ENCODE results near the gene FN3KRP.
"Not testable (repeated sequence)": the region's sequence is repeated elsewhere in the genome, so short reads cannot be mapped to it uniquely, and the experiment has no call there.

Gene FN3KRP

GRCh38 chr17:82744736-82745135 is 28.2 kb downstream of the FN3KRP start:
- DNase-seq (ENCODE audit: low read depth): not testable (repeated sequence)

DNA sequence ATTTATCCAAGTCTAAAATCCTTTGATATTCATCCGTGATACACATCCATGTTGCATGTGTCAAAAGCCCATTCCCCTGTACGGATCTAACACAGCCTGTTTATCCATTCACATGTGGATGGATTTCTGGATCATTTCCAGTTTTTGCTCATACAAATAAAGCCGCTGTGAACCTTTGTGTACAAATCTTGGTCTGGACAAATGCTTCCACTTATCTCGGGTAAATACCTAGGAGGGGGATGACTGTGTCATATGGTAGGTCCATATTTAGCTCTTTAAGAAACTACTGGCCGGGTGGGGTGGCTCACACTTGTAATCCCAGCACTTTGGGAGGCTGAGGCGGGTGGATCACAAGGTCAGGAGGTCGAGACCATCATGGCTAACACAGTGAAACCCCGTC is 29.0 kb downstream of the FN3KRP start:
- DNase-seq (ENCODE audit: low read depth): no peak

- DNase-seq (ENCODE audit: low read depth): no peak
Observed at GRCh38 chr17:82748756-82749155, 32.2 kb downstream of the FN3KRP start.

DNA sequence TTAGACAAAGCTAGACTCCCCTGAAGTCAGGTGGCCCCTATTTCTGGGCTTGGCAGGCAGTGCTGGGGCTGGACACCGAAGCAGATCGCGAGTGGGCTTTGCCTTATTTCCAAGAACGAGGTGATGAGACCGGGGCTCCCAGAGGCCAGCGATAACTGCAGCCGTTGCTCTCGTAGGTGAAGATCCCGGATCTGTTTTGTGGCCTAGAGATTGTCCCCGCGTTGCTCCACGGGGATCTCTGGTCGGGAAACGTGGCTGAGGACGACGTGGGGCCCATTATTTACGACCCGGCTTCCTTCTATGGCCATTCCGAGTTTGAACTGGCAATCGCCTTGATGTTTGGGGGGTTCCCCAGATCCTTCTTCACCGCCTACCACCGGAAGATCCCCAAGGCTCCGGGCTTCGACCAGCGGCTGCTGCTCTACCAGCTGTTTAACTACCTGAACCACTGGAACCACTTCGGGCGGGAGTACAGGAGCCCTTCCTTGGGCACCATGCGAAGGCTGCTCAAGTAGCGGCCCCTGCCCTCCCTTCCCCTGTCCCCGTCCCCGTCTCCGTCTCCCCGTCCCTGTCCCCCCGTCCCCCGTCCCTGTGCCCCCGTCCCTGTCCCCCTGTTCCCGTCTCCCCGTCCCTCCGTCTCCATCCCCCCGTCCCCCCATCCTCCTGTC is 33.9 kb downstream of the FN3KRP start:
- no peak for DNase-seq (ENCODE audit: low read depth)

- DNase-seq (ENCODE audit: low read depth): no peak
Observed at GRCh38 chr17:82751171-82751570, 34.7 kb downstream of the FN3KRP start.

DNA sequence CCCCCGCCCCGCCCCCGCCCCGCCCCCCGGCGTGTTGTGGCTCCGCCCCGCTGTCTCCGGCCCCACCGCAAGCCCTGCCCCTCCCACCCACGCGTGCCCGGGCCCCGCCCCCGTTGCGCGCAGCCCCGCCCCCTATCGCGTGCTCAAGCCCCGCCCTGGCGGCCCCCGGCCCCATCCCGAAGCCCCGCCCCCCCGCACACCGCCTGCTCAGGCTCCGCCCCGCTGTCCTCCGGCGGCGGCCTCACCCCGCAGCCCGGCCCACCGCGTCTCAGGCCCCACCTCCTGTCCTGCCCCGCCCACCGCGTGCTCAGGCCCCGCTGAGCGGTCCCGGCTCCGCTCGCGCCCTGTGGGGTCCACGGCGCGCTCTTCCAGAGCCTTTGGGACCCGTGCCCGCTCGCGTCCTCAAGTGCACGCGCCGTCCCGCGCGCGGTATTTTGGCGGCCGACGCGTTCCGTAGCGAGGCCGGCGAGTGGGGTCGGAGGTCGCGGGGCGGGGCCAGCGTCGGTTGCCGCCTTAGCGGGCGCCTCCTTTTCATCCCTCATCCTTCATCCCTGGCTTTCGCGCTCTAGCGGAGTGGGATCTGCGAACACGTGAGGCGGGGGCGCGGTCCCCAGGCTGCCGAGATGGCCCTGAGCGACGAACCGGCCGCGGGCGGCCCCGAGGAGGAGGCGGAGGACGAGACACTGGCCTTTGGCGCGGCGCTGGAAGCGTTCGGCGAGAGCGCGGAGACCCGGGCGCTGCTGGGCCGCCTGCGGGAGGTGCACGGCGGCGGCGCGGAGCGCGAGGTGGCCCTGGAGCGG is 35.3 kb downstream of the FN3KRP start, which contains the start of gene TBCD:
Gene TBCD, plus strand, starts transcription at position 495 of the 800 bp plus-strand sequence. Its CDS starts 129 bp downstream, at position 624.
- peak; percentile 79 for DNase-seq (ENCODE audit: low read depth)

DNA sequence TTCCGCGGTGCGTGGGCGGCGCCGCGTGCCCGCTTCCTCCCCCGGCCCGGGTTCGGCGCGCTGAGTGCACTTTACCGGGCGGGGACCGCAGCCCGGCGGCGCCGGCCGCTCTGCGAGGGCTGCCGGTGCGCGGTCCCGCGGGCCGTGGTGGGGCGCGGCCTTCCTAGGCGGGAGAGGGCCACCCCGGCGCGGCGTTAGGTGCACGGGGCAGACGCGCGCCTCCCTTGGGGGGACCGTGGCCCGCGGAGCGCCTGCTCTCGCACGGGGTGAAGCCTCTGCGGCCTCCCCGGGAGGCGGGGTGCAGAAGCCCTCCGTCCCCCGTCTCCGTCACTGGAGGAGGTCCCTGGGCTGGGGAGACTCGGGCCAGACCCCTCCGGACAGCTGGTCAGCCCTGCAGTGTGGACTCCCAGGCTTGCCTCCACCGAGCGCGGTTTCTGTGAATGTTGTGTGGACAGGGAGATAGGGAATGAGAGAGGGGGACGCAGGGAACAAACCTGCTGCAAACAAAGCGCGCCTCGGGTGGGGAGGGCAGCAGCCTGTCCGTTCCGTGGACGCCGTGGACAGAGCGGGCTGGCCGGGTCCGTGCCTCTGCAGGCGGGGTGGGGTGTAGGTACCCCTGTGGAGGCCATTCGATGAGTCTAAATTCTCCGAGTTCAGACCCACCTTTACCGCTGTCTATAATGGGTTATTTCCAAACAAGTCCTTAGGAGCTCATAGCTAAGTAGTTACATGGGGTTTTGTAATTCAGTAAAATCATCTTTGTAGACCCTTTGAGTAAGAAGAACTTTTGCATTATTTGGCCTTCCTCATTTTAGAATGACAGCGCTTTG is 36.1 kb downstream of the FN3KRP start:
- no peak for DNase-seq (ENCODE audit: low read depth)

DNA sequence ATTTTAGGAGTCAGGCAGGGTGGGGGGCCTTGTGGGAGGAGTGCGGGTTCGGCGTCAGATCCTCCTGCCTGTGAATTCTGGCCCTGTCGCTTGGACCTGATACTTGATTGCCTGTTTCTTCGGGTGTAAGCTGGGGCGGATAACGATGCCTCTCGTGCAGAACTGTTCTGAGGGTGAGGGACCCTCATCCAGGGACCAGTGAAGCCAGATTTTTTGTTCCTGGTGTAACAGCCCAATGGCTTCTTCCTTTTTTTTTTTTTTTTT is 36.6 kb downstream of the FN3KRP start:
- no peak for DNase-seq (ENCODE audit: low read depth)

DNA sequence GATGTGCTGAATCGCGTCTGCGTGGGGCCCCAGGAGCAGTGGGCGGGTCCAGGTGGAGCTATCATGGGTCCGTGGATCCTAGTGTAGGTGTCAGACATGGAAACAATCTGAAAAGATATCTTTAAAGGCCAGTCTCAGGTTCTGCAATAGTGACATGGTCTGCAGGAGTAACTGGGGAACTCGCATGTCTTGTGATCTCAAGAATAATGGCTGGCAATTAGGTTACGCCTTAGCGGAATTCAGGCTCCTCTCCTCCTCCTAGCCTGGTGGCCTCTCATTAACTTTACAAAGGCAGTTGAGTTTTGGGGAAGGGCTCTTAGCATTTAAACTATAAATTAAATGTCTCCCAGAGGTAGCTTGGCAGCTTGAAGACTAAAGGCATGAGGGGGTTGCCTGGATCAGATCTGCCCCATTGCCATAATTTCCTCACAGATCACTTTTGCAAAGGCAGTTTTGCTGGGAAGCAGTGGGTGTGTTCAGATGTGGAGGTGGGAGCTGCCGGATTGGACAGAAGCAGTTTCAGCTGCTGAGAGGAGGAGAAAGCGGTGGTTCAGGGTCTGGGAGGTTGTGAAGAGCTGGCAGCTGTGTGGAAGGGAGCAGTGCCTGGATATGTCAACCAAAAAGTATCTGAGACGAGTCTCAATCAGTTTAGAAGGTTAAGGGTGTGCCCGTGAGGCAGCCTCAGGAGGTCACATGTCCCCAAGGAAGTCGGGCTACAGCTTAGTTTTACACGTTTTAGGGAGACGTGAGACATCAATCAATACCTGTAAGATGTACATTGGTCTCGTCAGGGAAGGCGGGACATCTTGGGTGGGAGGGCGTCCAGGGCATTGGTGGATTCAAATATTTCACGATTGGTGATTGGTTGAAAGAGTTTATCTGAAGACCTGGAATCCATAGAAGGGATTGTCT is 38.0 kb downstream of the FN3KRP start:
- no peak for DNase-seq (ENCODE audit: low read depth)

DNA sequence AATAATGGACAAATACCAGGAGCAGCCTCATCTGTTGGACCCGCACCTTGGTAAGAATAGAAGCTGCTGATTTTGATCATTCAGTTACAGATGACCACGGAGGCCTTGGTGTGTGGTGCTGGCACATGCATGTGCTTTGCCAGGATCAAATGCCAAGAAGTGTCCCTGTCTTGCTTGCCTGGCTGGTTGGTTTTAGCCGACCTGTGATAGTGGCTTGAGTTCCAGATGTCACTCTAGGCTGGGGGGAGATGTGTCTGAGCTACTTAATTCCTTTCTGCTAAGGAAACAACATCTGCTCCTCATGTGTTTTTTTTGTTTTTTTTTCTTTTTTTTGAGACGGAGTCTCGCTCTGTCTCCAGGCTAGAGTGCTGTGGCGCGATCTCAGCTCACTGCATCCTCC is 39.7 kb downstream of the FN3KRP start:
- DNase-seq (ENCODE audit: low read depth): no peak

DNA sequence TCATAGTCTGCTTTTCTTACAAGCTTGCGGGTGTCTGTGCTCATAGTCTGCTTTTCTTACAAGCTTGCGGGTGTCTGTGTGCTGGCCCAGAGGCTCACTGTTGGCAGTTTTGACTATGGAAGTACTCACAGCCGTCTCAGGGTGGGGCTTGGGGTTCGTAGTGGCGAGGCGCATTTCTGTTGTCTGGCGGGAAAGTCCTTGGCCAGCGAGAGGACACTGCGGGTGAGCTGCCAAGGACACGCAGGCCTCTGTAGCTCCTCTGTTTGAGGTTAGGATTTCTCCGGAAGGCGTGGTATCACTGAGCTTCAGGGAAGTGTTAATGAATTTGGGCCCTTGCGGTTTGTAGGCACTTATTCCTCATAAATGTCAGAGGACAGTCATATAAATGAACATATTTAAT is 48.9 kb downstream of the FN3KRP start:
- DNase-seq (ENCODE audit: low read depth): no peak

- peak; percentile 39 for DNase-seq (ENCODE audit: low read depth)
Observed at GRCh38 chr17:82767041-82767754, 50.7 kb downstream of the FN3KRP start.

DNA sequence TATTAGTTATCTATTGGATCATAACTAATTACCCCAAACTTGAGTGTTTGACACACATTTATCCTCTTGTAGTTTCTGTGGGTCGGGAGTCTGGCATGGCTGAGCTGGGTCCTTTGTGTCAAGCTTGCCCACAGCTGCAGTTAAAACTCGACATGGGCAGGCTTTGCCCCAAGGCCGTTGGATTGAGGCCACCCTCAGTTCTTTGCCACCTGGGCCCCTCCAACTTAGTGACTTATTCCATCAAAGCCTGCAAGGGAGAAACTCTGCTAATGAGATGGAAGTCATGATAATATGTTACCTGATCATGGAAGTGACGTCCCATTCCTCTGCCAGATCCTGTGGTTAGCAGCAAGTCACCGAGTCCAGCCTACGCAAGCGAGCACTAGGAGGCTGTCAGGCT is 52.5 kb downstream of the FN3KRP start:
- DNase-seq (ENCODE audit: low read depth): no peak

- no peak for DNase-seq (ENCODE audit: low read depth)
Observed at GRCh38 chr17:82772026-82772425, 55.5 kb downstream of the FN3KRP start.

- not testable (repeated sequence) for DNase-seq (ENCODE audit: low read depth)
Observed at GRCh38 chr17:82774456-82774855, 58.0 kb downstream of the FN3KRP start.

DNA sequence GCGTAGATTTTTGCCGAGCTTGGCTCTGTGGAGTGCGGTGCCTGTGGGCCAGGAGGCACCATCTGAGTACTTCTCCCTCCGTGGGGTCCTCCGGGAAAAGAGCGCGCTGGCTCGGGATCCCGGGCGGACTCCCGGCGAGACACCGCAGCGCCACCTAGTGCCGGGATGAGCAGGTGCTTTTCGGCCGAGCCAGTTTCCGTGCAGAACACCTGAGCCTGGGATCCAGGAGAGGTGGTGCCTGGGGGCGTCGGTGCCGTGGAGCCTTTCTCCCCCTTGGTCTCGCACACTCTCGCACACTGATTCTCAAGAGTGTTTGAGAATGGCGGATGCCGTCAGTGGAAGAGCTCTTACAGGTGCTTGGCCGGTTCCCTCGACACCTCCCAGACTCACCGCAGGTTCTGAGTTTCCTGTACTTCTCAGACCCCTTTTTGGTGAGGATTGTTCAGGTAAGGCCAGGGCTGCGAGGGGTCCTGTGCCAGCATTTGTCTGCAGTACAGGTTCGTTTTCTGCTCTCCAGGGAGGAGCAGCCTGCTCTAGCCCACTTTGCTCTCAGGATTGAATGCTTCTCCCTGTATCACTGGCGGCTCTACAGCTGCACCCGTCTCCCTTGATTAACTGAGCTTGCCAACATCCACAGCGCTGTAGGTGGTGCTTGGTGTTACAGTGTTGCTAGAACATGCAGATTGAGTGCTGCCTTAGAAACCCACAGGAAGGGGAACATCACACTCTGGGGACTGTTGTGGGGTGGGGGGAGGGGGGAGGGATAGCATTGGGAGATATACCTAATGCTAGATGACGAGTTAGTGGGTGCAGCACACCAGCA is 58.7 kb downstream of the FN3KRP start:
- DNase-seq (ENCODE audit: low read depth): peak; percentile 34

GRCh38 chr17:82776454-82776853 is 59.9 kb downstream of the FN3KRP start:
- no peak for DNase-seq (ENCODE audit: low read depth)

Measured in activated T-cell treated with anti-CD3 and anti-CD28 coated beads for 1 hour (primary cell).